ENCODE data around the gene SERPINB7. TPM values are rescaled to one million over a fixed set of nuclear protein-coding genes. Genes with fewer than 3 reads are reported as not detected.

SERPINB7 gene
- total RNA-seq, 1 experiment from 2014 or later: 0.21 TPM

DNA sequence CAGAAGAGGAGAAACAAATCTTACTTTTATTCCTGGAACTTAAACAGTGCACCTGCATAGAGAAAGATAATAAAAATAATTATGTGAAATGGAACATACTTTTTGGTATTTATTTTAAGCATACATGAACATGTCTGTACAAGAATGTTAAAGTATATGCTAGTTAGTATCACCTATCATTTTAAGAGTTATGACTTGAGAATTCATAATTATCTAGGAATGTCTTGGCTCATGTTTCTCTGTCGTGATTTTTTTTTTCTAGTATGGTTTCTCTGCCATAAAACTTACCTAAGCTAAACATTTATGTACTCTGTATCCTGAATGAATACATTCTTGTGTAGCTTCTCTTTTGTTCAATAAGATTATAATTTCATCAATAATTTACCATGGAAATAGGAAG is 4.2 kb downstream of the SERPINB7 start:
- in situ Hi-C loops (cut with HindIII; ENCODE audit: low pct_unique_long_range_greater_than_20kb, low sequenced_read_pairs): no loop called here
- no peak for DNase-seq (ENCODE audit: low read depth, low spot score)

DNA sequence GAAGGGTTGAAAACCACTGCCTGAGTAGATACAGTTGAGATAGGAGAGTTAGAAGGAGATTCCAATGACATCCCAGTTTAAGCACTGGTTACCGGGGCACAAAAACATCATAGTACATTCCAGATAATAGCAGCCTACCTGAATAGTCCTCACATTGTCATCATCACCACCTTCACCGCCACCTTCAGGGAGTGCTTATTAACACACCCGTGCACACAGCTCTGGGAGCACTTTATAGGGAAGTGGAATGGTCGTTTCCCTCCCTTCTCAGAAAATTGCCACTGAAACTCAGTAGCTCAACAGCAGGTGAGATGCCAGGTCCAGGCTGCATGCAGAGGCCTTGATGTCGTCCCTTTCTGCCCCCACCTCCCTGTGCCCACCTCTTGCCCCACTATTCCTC is 8.2 kb downstream of the SERPINB7 start:
- in situ Hi-C loops (cut with HindIII; ENCODE audit: low pct_unique_long_range_greater_than_20kb, low sequenced_read_pairs): no loop called here

DNA sequence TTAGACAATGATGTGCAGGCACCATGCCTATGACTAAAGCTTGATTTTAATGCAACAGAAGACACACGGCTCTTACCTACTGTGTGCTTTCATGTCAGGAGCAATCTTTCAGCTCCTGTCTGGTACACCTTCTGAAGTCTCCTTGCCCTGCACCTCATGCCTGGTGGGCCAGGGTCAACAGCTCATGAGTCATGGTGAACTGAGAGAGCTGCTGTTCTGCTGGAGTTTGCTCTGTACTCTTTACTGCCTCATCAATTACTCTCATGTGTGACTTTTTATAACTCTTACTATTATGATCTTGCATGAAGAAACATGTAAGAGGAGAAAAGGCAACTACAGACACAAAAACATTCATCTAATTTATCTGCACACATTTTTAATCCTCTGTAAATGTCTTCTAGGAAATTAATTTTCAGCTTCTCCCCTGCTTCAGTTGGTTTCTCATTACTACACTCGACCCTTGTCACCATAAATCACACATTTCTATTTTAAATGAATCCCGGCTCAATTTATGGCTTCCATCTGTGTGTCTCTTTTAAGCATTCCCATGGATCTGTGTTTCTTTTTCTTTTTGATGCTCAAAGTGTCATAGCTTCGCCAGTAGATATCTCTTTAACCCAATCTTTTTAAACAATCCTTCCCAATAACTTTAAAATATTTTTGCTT is 9.7 kb downstream of the SERPINB7 start:
- no peak for DNase-seq (ENCODE audit: low read depth, low spot score)
- in situ Hi-C loops (cut with HindIII; ENCODE audit: low pct_unique_long_range_greater_than_20kb, low sequenced_read_pairs): no loop called here

More for the DNA sequence above, 8.2 kb downstream of the SERPINB7 start:
- DNase-seq (ENCODE audit: low read depth, low spot score): no peak

DNA sequence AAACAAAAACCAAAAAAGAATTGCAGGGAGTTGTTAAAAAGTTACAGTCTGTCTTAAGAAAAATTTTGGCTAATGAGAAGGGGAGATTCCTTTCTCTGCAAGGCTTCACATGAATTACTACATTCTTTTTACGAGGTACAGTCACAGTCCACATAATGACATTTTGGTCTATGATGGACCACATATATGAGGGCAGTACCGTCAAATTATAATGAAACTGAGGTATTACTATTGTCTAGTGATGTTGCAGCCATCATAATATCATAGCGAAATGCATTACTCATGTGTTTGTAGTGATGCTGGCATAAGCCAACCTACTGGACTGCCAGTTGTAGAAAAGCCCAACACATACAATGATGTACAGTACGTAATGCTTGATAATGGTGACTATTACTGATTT is 12.5 kb downstream of the SERPINB7 start:
- in situ Hi-C loops (cut with HindIII; ENCODE audit: low pct_unique_long_range_greater_than_20kb, low sequenced_read_pairs): no loop called here
- DNase-seq (ENCODE audit: low read depth, low spot score): no peak

DNA sequence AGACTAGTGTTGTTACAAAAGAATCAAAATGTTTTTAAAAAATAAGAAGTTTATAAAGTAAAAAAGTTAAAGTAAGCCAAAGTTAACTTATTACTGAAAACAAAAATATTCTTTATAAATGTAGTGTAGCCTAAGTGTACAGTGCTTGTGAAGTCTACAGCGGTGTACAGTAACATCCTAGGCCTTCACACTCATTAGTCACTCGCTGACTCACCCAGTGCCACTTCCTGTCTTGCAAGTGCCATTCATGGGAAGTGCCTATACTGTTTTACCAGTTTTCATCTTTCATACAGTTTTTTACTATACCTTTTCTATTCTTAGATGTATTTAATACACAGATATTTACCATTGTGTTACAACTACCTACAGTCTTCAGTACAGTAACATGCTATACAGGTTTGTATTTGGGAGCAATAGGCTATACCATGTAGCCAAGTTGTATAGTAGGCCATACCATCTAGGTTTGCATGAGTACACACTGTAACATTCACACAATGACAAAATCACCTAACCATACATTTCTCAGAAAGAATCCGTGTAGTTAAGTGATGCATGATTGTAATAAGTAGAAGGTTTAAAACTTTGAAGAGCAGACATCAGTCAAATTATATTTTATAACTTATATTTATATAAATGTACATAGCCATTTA is 13.4 kb downstream of the SERPINB7 start:
- no peak for DNase-seq (ENCODE audit: low read depth, low spot score)
- in situ Hi-C loops (cut with HindIII; ENCODE audit: low pct_unique_long_range_greater_than_20kb, low sequenced_read_pairs): no loop called here

DNA sequence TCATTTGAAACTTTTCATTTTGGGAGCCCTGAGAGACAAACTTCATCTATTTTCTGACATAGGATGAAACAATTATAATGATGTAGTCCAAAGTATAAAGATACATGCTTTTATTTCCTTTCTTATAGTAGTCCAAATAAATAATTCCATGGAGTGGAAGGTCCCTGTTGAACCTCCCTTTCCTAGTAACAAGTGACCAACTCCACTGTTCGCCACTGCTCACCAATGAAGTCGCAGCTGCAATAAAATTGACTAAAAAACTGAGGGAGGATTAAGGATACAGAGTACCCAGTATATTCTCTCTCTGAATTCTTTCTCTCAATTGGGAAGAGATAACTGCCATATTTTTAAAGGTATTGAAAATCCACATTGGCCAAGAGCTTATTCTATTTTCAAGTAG is 14.1 kb downstream of the SERPINB7 start:
- in situ Hi-C loops (cut with HindIII; ENCODE audit: low pct_unique_long_range_greater_than_20kb, low sequenced_read_pairs): no loop called here
- DNase-seq (ENCODE audit: low read depth, low spot score): no peak

DNA sequence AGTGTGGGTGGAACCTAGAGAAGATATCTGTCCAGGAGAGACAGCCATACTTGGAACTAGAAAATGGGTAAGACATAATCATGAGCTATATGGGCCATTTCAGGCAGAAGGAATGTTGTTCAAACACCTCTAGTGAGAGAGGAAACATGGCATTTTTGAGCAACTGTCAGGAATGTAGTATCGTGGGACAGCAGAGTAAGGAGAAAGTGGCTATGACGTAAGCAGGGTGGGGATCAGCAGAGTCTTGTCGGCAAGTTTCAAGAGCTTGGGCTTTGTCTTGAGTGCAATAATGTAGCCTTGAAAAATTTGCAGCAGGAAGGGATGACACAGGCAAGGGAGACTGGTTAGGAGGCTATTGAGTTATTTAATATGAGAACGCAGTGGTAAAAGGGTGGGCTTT is 20.4 kb downstream of the SERPINB7 start:
- in situ Hi-C loops (cut with HindIII; ENCODE audit: low pct_unique_long_range_greater_than_20kb, low sequenced_read_pairs): no loop called here
- DNase-seq (ENCODE audit: low read depth, low spot score): no peak

DNA sequence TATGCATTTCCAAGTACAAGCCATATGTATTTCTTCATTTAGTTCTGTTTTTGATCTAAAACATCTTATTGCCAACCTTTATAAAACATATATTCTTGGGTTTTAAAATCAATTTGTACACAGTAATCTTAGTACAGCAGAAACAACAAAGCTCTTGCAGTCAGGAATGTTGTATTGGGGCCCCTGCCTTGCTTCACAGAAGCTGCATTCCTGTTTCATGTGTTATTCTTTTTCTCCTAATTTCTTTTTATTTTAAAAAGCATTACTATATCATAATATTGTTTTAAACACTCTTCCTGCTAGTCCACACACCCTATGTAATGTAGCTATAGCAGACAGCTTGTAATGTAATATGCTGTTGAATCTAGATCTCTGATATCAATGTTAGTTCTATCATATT is 24.0 kb downstream of the SERPINB7 start:
- in situ Hi-C loops (cut with HindIII; ENCODE audit: low pct_unique_long_range_greater_than_20kb, low sequenced_read_pairs): no loop called here
- DNase-seq (ENCODE audit: low read depth, low spot score): no peak

DNA sequence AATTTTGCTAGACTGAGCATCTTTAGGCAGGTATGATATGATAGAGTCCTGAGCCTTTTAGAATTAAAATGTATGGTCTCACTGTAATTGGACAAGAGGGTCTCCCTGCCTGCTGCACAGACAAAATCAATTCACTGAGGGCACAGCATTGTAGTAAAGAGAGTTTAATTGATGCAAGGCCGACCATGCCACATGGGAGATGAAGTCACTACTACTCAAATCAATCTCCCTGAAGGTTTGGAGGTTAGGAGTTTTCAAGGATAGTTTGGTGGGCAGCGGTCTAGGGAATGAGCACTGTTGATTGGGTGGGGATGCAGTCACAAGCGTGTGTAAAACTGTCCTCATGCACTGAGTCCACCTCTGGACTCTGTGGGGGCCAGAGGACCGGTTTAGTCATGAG is 26.1 kb downstream of the SERPINB7 start:
- no peak for DNase-seq (ENCODE audit: low read depth, low spot score)
- in situ Hi-C loops (cut with HindIII; ENCODE audit: low pct_unique_long_range_greater_than_20kb, low sequenced_read_pairs): no loop called here

DNA sequence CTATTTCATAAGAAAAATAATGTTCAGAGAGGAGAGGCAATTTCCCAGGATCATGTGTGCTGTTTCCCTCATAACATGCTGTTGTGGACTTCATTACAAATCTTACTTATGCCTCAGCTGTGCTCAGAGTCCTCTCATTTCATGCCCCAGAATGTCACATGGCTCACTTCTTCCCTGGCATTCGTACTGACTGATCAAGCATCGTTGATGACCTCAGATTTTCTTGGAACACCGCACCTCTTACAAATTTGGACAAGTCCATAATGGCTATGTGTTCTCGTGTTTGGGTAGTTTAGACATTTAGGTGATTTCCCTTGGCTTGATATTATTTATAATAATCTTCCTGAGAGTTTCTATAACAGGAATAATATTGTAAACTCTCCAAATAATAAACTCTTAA is 32.9 kb downstream of the SERPINB7 start:
- no peak for DNase-seq (ENCODE audit: low read depth, low spot score)
- in situ Hi-C loops (cut with HindIII; ENCODE audit: low pct_unique_long_range_greater_than_20kb, low sequenced_read_pairs): no loop called here

DNA sequence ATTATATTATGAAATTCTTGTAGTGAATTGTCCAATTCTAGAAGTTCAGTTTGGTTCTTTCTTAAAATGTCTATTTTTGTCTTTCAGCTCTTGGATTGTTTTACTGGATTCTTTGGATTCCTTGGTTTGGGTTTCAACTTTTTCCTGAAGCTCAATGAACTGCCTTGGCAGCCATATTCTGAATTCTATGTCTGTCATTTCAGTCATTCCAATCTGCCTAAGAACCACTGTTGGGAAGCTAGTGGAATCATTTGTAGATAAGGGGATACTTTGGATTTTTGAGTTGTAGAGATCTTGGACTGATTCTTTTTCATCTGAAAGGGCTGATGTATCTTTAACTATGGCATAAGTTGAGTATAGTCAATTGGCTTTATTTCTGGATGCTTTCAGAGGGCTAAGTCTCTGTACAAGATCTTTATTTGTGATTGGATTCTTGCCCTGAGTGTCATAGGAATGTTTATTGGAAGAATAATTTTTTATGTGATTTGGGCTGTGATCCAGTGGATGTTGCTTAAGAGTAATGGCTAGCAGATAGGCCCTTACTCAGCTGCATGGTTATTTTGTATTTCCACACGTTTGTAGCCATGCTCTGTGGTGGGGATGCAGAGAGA is 42.3 kb downstream of the SERPINB7 start:
- in situ Hi-C loops (cut with HindIII; ENCODE audit: low pct_unique_long_range_greater_than_20kb, low sequenced_read_pairs): no loop called here
- DNase-seq (ENCODE audit: low read depth, low spot score): no peak

DNA sequence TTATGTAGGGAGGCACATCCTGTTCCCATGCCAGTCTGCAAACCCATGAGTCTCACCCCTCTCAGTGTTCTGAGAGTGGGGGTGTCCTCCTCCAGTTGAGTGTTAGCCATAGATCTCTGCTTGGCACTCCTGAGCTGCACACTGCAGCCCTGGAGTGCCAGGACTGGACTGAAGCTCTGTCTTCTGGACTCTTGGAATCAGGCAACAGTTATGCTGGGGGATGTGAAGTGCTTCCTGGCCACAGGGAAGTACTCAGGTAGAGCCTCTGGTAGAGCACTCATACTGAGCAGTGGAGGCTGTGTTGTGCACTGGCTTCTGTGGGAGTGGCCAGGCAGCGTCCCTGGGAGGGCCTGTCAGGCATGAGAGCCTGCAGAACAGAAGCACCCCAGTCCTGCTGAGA is 43.0 kb downstream of the SERPINB7 start:
- no peak for DNase-seq (ENCODE audit: low read depth, low spot score)
- in situ Hi-C loops (cut with HindIII; ENCODE audit: low pct_unique_long_range_greater_than_20kb, low sequenced_read_pairs): no loop called here

DNA sequence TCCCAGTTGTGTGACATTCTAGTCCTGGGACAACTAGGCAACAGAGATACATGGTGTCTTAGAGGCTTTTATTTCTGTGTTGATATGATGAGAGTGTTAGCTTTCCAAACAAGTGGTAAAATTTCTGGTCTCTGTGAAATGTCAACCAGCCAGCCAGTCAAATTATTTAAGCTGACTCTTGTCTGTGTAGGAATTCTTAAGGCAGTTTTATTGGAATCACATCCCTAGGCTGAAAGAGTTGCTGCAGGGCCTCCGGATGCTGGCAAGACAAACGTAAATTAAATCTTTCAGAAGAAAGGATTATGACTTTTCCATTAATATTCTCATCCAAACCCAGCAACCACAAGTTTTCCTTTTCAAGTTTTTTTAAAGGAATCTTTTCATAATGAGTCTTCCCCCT is 44.6 kb downstream of the SERPINB7 start:
- no peak for DNase-seq (ENCODE audit: low read depth, low spot score)
- in situ Hi-C loops (cut with HindIII; ENCODE audit: low pct_unique_long_range_greater_than_20kb, low sequenced_read_pairs): no loop called here

DNA sequence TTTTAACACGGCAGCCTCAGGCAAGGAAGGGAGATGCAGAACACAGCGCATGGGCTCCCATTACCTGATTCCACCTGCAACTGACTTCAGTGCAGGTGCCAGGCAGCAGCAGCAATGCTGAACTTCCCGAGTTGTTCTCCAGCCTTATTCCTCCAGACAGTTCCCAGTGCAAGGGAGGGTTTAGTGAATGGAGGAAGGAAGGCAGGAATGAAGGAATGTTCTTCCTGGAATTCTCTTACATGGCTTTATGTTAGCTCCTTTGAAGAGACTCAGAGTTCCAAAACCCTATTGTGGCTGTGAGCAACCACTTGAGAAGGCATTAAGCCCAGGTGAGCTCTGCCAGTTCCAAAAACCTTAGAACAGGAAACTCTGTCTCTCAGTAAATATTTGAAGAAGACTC is 45.5 kb downstream of the SERPINB7 start:
- DNase-seq (ENCODE audit: low read depth, low spot score): no peak
- in situ Hi-C loops (cut with HindIII; ENCODE audit: low pct_unique_long_range_greater_than_20kb, low sequenced_read_pairs): no loop called here

DNA sequence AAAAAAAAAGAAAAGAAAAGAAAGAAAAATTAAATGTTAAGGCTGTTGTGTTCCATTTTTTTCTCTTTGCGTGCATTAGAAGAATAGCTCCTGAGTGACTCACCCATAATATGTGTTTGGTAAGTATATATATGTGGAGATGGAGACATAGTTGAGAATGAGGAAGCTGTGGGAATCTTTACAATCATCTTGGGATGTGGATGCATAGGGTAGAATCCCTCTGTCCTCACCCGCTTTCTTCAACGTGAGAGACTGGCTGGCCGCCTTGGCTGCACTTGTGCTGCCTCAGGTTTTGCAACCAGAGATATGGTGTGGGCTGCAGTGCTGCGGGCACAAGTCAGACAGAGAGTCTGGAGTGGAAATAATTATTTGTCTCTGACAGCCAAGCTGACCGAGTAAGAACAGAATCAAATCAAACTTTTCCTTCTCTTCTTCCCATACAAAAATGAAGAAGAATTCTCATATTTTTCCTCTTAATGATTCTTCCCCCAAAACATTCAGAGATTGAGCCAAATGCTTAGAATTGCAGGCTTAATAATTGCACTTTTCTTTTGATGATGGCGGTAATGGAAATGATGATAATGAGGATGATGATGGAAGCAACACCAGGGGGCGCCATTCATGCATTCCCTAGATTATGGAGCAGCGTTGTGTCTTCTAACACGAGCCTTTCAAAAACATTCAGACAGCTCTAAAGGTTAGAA is 48.5 kb downstream of the SERPINB7 start:
- in situ Hi-C loops (cut with HindIII; ENCODE audit: low pct_unique_long_range_greater_than_20kb, low sequenced_read_pairs): no loop called here
- DNase-seq (ENCODE audit: low read depth, low spot score): peak; percentile 60

DNA sequence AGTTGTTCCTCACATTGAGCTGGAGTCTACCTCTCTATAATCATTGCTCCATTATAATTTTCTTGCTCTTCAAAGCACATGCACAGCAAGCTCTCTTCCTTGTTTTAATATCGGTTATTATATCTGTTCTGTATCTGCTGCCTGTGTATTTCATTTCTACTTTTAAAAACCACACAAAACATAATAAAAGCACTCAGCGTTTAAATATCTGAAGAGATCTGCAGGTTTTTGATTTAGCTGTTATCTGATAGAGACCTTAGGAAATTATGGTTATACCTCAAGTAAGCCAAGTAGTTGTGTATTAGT is 49.0 kb downstream of the SERPINB7 start:
- in situ Hi-C loops (cut with HindIII; ENCODE audit: low pct_unique_long_range_greater_than_20kb, low sequenced_read_pairs): no loop called here

DNA sequence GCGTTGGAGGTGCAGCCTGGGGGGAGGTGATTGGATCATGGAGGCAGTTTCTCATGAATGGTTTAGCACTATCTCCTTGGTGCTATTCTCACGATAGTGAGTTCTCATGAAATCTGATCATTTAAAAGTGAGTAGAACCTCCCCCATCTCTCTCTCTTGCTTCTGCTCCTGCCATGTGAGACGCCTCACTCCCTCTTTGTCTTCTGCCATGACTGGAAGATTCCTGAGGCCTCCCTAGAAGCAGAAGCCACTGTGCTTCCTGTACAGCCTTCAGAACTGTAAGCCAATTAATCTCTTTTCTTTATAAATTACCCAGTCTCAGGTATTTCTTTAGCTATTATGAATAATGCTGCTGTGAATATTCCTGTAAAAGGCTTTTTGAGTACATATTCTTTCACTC is 52.9 kb downstream of the SERPINB7 start:
- DNase-seq (ENCODE audit: low read depth, low spot score): no peak
- in situ Hi-C loops (cut with HindIII; ENCODE audit: low pct_unique_long_range_greater_than_20kb, low sequenced_read_pairs): no loop called here

More for the DNA sequence above, 49.0 kb downstream of the SERPINB7 start:
- no peak for DNase-seq (ENCODE audit: low read depth, low spot score)

DNA sequence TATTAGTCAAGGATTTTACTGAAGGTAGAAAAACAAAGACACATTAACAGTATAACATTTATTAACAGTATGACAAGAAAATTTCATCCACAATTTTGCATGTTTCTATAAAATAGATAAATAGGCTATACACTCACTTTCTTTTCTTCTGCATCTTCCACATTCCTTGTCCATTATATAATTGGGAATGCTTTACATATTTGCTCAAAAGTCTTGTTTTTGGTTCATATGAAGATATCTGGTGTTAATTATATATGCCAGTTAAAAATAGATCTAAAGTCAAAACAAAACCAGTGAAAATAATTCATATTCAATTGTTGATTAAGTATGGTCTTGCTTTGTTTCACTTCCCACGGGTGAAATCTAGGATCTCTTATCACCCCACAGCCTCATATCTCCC is 53.4 kb downstream of the SERPINB7 start:
- in situ Hi-C loops (cut with HindIII; ENCODE audit: low pct_unique_long_range_greater_than_20kb, low sequenced_read_pairs): no loop called here
- DNase-seq (ENCODE audit: low read depth, low spot score): no peak

DNA sequence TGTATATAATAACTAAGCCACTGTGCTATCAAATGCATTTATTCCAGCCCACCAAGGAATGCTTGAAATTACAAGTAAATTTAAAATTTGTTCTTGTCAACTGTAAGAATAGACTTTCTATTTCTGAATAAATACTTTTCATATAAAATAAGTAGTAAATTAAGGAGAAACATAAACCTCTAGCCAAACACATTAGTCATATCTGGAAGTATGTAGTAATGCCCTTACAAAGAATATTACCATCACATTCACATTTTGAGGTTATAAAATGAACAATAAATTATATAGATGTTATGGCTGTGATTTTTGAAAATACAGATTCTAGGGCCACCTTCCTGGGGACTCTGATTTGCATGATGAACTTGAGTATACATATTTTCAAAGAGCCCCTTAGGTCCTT is 54.7 kb downstream of the SERPINB7 start:
- no peak for DNase-seq (ENCODE audit: low read depth, low spot score)
- in situ Hi-C loops (cut with HindIII; ENCODE audit: low pct_unique_long_range_greater_than_20kb, low sequenced_read_pairs): no loop called here

Data from SK-MEL-5 (cell line).